ENCODE measurements around the gene UBE2E2.

GRCh38 chr3:23481011-23481615 is 278.0 kb downstream of the UBE2E2 start:
- TF ChIP-seq CTCF (IDR thresholded peaks at IDR 0.05; ENCODE audit: borderline replicate concordance, extremely low read depth, low read length, poor library complexity, severe bottlenecking) (no peak), EZH2 (IDR thresholded peaks at IDR 0.05; ENCODE audit: borderline replicate concordance, low read depth, low read length, severe bottlenecking) (no peak)
